22Rv1 (cell line): ENCODE results near the gene MINDY2.

ENCODE experiments used
- CTCF ChIP-seq: fragments of 450-650 bp; IDR thresholded peaks from 2 replicates; pipeline ENCODE4 v1.5.1; 2017; ENCODE audit warnings: mild to moderate bottlenecking
- ZFX ChIP-seq: fragments of 450-650 bp; IDR thresholded peaks from 2 replicates; pipeline ENCODE4 v1.6.1; 2017; ENCODE audit warnings: antibody characterized with exemption, borderline replicate concordance

- no peak for TF ChIP-seq ZFX
- TF ChIP-seq CTCF, result no peak
Measured at GRCh38 chr15:58910456-58910855, 139.4 kb downstream of the MINDY2 start.
